GM19372 (cell line): ENCODE measurements around the gene KIAA1614.
A peak's percentile ranks its signal among the peaks of the same experiment; 100 is the strongest.
"Not testable (repeated sequence)": the region's sequence is repeated elsewhere in the genome, so short reads cannot be mapped to it uniquely, and the experiment has no call there.

Experiments
- ATAC-seq: cut with Tn5 transposase; IDR thresholded peaks from one replicate; pipeline ENCODE4 v1.9.1; 2021; ENCODE audit warnings: mild to moderate bottlenecking, low read depth, moderate library complexity; ENCODE audit not compliant: unreplicated experiment

KIAA1614 gene

DNA sequence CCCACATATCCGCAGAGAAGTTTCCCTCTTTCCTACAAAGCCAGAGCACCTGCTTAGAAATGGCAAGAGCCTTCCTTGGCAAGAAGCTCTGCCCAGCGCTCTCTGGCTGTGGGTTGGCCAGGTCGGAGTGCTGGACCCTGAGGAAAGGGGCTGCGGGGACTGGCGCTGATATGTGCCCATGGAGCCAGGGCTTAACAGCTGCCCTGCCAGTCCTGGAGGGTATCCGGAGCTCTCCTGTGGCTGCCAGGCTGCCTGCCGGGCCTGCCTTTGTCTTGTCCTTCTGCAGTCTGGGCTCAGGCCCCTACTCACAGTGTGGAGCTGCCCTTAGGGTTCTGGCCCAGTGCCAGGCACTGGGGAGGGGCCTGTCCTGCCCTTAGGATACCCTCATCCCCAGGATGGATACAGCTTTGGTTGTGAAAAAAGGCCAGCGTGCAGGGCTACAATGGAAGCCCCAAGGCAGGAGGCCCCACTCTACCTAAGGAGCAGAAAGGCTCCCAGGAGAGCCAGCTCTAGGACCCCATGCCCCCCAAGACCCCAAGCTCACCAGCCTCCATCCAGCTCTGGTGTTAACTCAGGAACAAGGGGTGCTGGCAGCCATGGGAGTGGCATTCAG is 43.4 kb downstream of the KIAA1614 start:
- no peak for ATAC-seq

GRCh38 chr1:180959620-180960019 is 46.9 kb downstream of the KIAA1614 start:
- not testable (repeated sequence) for ATAC-seq

- ATAC-seq = no peak
Measured at GRCh38 chr1:180961622-180962021, 48.9 kb downstream of the KIAA1614 start.

- no peak for ATAC-seq
Measured at GRCh38 chr1:180962178-180962577, 49.5 kb downstream of the KIAA1614 start.

- ATAC-seq = no peak
Measured at GRCh38 chr1:180964056-180964455, 51.4 kb downstream of the KIAA1614 start.

DNA sequence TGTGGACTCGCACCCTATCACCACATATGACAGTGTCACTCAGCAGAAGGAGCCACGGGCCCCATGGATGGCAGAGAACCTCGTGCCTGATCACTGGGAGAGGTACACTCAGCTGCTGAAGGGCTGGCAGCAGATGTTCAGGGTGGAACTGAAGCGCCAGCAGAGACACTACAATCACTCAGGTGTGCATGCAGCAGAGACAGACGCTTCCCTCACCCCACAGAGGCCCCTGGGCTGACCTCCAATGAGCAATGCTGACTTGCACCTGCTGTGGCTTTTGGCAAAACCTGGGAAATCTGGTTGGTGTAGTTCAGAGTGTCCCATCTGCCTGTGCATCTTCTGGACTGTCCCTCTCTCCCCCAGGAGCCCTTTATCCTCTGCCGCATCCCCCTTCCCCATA is 51.9 kb downstream of the KIAA1614 start:
- ATAC-seq = no peak

DNA sequence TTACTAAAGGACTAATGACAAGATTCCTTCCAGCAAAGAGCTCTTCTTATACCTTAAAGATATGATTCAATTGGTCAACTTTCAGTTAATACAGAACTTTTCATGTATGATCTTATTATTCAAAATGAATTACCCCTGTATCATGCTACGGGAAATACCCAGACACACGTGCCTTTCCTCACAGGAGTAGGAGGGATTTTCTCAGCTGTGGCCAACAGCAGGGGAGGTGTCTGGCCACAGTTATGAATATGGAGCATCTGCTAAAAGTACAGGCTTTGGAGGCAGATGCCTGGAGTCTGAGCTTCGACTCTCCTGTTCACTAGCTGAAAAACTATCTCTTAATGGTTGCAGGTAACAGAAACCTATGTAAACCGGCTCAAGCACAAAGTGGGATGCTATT is 53.6 kb downstream of the KIAA1614 start:
- ATAC-seq = no peak

DNA sequence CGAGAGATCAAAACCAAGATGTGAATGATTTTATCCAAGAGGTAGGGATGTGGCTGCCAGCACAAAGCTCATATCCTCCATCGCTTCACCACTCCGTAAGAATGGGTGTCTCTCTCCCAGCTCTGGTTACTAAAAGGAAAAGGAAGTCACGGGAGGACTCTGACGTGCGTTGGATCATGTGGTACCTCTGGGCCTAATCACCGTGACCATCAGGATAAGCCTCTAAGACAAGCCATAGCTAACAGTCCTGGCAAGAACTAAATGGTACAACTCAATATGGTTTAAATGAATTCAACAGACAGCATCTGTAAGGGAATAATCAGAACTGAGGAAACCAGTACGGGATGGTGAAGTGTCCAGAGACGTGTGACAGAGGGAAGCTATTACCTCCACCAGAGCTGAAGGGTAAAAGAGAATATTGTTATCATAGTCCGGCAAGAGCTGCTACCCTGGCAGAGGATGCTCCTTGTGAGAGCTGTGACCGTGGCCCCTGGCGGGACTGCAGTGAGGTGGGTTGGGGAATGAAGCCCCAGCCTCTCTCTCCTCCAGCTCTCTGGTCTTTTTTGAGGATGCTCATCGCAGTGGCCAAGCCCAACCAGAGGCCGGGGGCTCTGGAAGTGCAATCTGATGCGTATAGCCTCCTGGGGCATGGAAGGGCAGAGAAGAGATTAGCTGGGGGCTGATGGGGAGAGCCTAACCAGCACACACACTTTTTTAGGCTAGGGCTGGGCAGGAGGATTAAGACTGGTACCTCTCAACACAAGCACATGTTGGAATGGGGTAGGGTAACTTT is 54.2 kb downstream of the KIAA1614 start:
- no peak for ATAC-seq

DNA sequence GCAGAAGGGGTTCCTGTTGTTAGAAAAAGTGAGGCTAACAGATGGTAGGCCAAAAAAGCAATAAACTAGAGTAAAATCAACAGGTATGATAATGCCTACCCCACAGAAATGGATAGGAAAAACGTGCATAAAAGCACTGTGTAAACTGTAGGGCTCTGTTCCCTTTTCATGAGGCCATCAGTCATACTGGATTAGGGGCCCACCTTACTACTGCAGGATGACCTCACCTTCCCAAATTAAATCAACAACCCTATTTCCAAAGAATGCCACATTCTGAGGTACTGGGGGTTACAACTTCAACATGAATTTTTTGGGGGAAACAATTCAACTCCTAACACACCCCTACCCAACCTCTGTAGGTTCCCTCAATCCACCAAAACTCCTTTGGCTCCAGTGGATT is 54.9 kb downstream of the KIAA1614 start:
- no peak for ATAC-seq

- not testable (repeated sequence) for ATAC-seq
Measured at GRCh38 chr1:180968834-180969233, 56.1 kb downstream of the KIAA1614 start.

DNA sequence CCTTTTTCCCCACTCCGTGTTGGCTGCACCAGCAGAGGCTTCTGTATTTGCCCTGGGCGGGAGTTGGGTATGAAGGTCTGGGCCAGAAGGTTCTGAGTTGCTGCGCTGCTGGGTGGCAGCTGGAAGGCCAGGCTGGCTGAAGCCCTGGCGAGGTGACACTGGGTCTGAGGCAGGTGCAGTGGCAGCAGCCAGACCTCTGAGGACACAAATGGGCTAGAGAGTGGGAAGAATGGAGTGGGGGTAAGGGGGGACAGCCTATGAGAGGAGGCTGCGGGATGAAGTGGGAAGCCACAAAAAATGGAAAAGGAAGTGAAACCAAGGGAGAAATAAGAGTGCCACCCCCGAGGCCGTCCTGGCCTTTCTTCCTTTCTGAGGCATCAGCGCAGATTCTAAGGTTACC is 56.7 kb downstream of the KIAA1614 start:
- no peak for ATAC-seq

DNA sequence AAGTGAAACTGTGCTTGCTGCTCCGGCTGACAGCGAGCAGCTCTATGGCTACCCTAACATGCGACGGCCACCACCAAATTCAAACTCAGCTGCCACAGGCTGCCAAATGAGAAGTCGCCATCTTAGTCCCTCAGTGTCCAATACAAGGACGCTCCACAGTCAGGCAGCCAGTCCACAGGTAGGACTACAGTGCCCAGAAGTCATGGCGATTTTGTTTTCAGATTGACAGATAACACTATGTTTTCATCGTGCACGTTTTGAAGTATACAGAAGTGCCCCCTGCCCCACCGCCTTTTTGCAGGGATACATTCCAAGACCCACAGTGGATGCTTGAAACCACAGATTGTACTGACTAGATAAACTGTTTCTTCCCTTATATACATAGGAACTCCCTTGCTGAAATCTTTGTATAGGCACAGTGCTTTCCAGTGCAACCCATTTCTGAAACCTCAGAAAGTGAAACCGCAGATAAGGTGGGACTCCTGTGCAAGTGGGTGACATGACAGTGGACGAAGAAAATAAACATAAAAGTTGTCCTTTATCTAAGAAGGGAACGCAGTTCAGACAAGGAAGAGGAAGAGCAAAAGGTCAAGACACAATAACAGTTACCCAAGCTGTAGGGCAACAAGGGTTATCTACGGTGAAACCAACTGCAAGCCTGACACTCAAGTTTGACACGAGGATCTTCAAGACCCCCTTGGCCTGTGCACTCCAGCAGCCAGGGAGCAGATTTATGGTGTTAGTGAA is 57.8 kb downstream of the KIAA1614 start:
- ATAC-seq = no peak

DNA sequence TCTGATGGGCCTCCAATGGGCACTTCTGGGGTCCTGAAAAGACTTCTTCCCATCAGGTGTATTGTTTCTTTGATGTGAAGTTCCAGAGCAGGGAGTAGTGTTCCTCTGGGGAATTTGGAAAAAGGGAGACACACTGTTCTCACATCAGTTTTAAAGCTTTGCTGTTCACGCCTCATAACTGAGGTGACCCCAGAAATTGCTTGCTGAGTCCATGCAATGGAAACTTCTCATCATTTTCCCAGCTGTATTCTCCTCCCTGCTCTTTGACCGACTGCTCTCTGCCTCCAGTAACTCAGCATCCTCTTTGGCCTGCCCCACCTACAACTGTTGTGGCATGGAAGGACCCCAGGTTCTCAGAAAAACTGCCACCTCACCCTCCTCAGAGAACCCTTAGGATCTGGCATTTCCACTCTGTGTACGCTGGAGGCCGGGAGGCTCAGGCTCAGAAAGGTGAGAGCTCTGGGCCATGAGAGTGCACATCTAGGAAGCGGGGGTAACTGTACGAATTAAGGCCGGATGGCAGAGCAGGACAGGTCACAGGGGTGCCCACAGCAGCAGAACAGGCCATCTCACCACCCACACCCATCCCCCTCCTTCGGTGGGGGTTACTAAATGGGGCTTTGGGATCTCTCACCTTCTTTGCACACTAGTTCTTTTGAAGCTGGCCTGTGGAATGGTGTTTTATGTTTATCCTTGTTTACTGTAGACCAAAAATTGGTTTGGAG is 58.7 kb downstream of the KIAA1614 start:
- no peak for ATAC-seq

DNA sequence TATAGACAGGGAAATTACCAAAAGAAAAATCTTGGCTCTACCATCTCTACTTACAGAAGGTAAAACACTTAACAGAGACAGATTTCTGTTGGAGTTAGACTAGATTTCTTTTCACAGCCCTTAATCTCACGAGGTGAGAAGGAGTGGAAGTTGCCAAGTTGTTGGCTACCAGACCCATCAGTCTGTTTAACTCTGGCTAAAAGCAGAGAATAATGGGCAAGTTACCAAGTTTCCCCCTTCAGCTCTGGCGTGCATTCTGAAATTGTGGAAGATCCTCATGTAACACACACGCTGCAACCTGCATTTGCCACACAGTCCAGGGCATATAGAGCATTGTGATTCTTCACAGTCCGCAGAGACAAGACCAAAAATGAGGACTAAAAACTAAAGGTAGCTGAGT is 60.7 kb downstream of the KIAA1614 start:
- ATAC-seq = no peak

DNA sequence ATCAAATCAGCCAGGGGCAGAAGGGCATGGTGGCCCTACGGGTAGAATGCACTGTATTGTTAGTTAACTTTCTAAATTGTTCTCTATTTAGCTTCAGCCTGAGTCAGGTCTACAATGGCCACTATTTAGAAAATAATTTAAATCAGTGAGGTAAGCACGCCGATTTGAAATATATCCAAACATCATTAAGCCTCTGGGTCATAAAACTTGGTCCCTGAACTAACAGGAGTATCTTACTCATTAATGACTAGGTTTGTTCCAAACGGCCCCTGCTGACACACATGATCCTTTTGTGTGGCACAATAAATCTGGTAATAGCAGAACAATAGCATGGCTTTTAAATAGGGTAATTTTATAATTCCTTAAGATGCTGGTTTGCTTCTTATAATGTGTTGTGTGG is 61.5 kb downstream of the KIAA1614 start:
- ATAC-seq = no peak

DNA sequence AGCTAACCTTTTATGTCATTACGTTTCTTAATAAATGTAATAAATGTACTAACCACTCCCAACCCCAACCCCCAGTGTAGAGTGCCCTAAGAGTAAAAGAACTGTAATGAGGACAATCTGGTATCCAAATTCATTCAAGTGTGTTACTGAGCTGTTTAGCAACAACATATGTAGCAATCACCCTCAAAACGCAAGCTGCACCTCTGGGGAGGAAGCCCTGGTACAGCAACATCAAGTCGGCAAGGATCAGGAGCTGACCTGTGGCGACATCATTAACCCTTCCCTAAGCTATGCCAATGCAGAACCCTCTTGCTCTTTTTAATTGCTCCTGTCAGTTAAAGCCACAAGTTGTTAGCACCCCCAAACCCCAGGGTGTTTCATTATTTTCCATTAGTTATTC is 62.9 kb downstream of the KIAA1614 start:
- no peak for ATAC-seq

- no peak for ATAC-seq
Measured at GRCh38 chr1:180976191-180976590, 63.5 kb downstream of the KIAA1614 start.

DNA sequence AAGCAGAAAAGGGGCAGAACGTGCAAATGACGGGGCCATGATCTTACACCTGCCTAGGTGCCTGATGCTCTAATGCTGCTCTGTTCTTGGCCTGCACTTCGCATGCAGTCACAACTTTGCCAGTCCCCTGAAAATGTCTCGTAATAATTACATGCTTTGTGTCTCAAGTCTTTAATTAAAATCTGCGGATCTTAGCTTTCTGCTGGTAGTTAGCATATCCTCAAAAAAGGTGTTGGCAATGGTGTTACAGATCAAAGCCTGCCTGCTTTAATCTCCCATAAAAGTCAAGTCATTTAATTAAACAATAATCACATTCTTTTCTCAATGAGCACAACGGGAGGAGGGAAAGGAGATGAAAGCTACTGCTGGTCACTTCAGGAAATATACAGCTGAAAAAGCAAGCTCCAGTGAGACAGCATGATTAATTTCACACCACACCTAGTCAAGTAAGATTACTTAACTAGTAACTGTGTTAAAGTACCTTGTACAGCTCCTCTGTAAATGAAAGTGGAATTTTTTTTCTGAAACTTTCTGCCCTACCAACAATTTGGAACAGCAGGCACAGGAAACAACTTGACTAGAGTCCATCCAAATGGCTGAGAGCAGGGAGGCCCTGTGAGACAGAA is 64.1 kb downstream of the KIAA1614 start:
- no peak for ATAC-seq

- ATAC-seq = peak; percentile 94
Measured at GRCh38 chr1:180981596-180982387, 69.1 kb downstream of the KIAA1614 start.

- no peak for ATAC-seq
Measured at GRCh38 chr1:180982422-180982821, 69.7 kb downstream of the KIAA1614 start.
